Ectodermal cell (in vitro differentiated cells): ENCODE data around the gene H2AZ2.
"Not testable (repeated sequence)": the region's sequence is repeated elsewhere in the genome, so short reads cannot be mapped to it uniquely, and the experiment has no call there.

ENCODE experiments used
- H3K27ac ChIP-seq: 2 replicates; pipeline ENCODE4 v1.7.0; 2013; ENCODE audit warnings: mild to moderate bottlenecking, low read depth, low read length; ENCODE audit not compliant: insufficient read depth, poor library complexity, severe bottlenecking
- H3K27me3 ChIP-seq: 2 replicates; pipeline ENCODE4 v1.7.0; 2013; ENCODE audit warnings: mild to moderate bottlenecking, low read length; ENCODE audit not compliant: insufficient read depth, control insufficient read depth, poor library complexity, severe bottlenecking
- H3K36me3 ChIP-seq: one replicate; pipeline ENCODE4 v1.7.0; 2013; ENCODE audit warnings: low read length; ENCODE audit not compliant: control insufficient read depth, insufficient read depth
- H3K4me1 ChIP-seq: one replicate; pipeline ENCODE4 v1.7.0; 2013; ENCODE audit warnings: low read length; ENCODE audit not compliant: control insufficient read depth, insufficient read depth
- H3K4me3 ChIP-seq: 2 replicates; pipeline ENCODE4 v1.7.0; 2013; ENCODE audit warnings: low read depth, low read length, control low read depth; ENCODE audit not compliant: insufficient read depth
- H3K9me3 ChIP-seq: 2 replicates; pipeline ENCODE4 v1.7.0; 2013; ENCODE audit warnings: mild to moderate bottlenecking, low read length, moderate library complexity; ENCODE audit not compliant: control insufficient read depth
- WGBS, 2 experiments: methylation state at CpG; one replicate each; pipeline ENCODE4 v1.1.7; 2013; ENCODE audit warnings: missing lambda C conversion rate in 2 of 2; 5-methylcytosine and 5-hydroxymethylcytosine counted together

The H2AZ2 gene

GRCh38 chr7:44847509-44847919 is 373 bp downstream of the H2AZ2 start:
- Histone ChIP-seq H3K36me3 (no peaks in the 10 kb centered on the region), H3K4me3 (peak overlapping the region; percentile 98), H3K27ac (peak overlapping the region; percentile 98), H3K4me1 (peaks cover 7% of the 10 kb centered on the region), H3K9me3 (no peaks in the 10 kb centered on the region), H3K27me3 (no peaks in the 10 kb centered on the region)
- 0% methylated on average over 36 of the region's 36 CpGs for whole genome bisulfite sequencing, 2 experiments

- H3K27me3 ChIP-seq = no peaks in the 10 kb centered on the region
- peaks cover 7% of the 10 kb centered on the region for H3K4me1 ChIP-seq
- H3K27ac ChIP-seq = peak overlapping the region; percentile 98
- 7 to 12% methylated on average over 12 of the region's 12 CpGs for WGBS, 2 experiments
- H3K36me3 ChIP-seq = no peaks in the 10 kb centered on the region
- peak overlapping the region; percentile 98 for H3K4me3 ChIP-seq
- no peaks in the 10 kb centered on the region for H3K9me3 ChIP-seq
Measured at GRCh38 chr7:44846816-44847508, 925 bp downstream of the H2AZ2 start.

GRCh38 chr7:44846390-44846789 is 1.5 kb downstream of the H2AZ2 start:
- H3K9me3 ChIP-seq, H3K27ac ChIP-seq, H3K27me3 ChIP-seq, H3K36me3 ChIP-seq, H3K4me1 ChIP-seq: not testable (repeated sequence)
- WGBS, 2 experiments = 88% methylated on average over 11 of the region's 11 CpGs
- peak overlapping the region; percentile 98 for H3K4me3 ChIP-seq

- Histone ChIP-seq H3K4me3 (no peak overlapping the region), H3K9me3 (no peaks in the 10 kb centered on the region), H3K4me1 (peaks cover 7% of the 10 kb centered on the region)
Measured at GRCh38 chr7:44845451-44845850, 2.4 kb downstream of the H2AZ2 start.

DNA sequence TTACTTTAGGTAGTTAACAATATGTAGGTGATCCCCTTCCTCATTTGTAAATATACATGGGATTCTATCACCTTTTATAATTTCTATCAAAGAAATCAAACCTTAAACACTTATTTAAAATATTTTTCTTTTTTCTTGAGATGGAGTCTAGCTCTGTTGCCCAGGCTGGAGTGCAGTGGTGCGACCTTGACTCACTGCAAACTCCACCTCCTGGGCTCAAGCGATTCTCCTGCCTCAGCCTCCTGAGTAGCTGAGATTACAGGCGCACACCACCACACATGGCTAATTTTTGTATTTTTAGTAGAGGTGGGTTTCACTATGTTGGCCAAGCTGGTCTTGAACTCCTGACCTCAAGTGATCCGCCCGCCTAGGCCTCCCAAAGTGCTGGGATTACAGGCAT is 4.4 kb downstream of the H2AZ2 start:
- H3K4me3 ChIP-seq, H3K9me3 ChIP-seq, H3K27me3 ChIP-seq, H3K27ac ChIP-seq, H3K4me1 ChIP-seq: not testable (repeated sequence)
- H3K36me3 ChIP-seq = peaks cover 24% of the 10 kb centered on the region
- 97 to 98% methylated on average over 5 of the region's 5 CpGs for WGBS, 2 experiments

More at GRCh38 chr7:44845451-44845850, 2.4 kb downstream of the H2AZ2 start:
- no peaks in the 10 kb centered on the region for H3K27me3 ChIP-seq
- no peak overlapping the region for H3K27ac ChIP-seq
- peaks cover 12% of the 10 kb centered on the region for H3K36me3 ChIP-seq

- 94 to 95% methylated on average over 8 of the region's 8 CpGs for WGBS, 2 experiments
Measured at GRCh38 chr7:44842675-44843074, 5.2 kb downstream of the H2AZ2 start.

DNA sequence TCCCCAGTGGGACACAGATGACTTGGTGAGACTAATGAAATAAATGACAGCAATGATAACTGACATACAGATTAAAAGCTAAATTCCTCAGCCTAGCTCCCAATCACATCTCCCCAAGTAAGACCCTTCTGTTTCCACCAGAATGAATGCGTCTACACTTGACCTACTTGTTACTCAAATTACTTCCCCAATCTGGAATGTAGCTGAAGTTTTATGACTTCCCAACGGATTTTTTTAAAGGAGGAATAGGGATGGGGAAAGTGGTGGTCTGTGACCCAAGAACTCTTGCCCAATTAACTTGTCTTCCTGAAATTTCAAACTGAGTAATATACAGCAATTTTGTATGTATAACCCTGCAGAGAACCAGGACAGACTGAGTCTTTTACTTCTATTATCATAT is 9.1 kb downstream of the H2AZ2 start:
- H3K4me3 ChIP-seq = no peak overlapping the region
- 90 to 100% methylated on average over 1 to 2 of the region's 2 CpGs for WGBS, 2 experiments
- peaks cover 47% of the 10 kb centered on the region for H3K36me3 ChIP-seq
- no peaks in the 10 kb centered on the region for H3K4me1 ChIP-seq
- no peaks in the 10 kb centered on the region for H3K27me3 ChIP-seq
- H3K27ac ChIP-seq = no peak overlapping the region
- H3K9me3 ChIP-seq = no peaks in the 10 kb centered on the region

More at GRCh38 chr7:44842675-44843074, 5.2 kb downstream of the H2AZ2 start:
- not testable (repeated sequence) for H3K4me3 ChIP-seq, H3K27me3 ChIP-seq, H3K9me3 ChIP-seq, H3K27ac ChIP-seq, H3K4me1 ChIP-seq
- H3K36me3 ChIP-seq = peaks cover 26% of the 10 kb centered on the region

DNA sequence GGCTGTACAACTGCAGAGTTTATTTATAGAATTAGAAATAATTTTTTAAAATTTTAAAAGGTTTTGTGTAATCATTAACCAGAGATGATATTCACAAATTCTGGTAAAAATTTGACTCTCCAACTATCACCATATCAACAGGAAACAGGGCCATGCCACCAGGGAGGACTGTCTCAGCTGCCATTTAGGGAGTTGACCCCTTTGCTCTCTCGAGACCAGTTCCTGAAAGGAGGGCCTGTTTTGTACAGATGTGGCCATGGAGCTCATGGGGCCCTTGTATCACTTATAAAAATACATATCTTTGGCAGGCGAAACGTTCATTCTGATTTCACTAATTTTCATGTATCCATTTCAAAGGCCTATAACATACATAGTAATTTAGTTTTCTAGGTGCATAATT is 20.3 kb downstream of the H2AZ2 start:
- H3K4me1 ChIP-seq = no peaks in the 10 kb centered on the region
- H3K4me3 ChIP-seq = no peak overlapping the region
- WGBS, 2 experiments = 91 to 98% methylated on average over 1 to 3 of the region's 3 CpGs
- no peaks in the 10 kb centered on the region for H3K27me3 ChIP-seq
- H3K9me3 ChIP-seq = no peaks in the 10 kb centered on the region
- peaks cover 34% of the 10 kb centered on the region for H3K36me3 ChIP-seq
- no peak overlapping the region for H3K27ac ChIP-seq

DNA sequence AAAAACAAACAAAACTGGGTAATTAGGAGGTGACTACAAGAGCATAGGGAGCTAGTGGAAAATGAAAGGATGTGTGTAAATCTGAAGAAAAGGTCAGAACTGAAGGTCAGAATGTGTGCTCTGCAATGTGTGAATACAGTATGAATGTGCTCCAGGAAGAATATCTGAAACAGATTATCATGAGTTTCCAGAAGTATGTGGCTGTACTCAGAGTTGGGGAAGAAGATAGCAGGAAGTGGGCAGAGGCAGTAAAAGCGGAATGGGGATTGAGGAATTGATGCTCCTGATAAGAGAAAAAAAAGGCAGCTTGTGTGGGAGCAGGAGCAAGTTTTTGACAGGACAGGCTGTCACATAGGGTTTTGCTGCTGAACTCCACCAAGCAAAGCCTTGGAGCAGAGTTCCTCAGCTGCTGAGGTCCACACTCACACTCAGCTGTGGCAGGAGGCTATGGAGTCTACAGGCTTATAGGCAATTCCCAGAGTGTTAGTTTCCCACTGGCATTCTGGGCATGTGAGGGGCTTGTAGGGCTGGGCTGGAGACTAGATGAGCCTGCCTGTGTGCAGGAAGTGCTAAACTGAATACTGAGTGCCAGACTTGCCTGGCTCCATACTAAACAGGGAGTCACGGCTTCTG is 22.9 kb downstream of the H2AZ2 start:
- Histone ChIP-seq H3K9me3 (no peaks in the 10 kb centered on the region), H3K36me3 (peaks cover 20% of the 10 kb centered on the region), H3K4me3 (no peak overlapping the region), H3K27me3 (no peaks in the 10 kb centered on the region), H3K27ac (no peak overlapping the region), H3K4me1 (no peaks in the 10 kb centered on the region)
- WGBS, 2 experiments = 92 to 100% methylated on average over 2 of the region's 2 CpGs

DNA sequence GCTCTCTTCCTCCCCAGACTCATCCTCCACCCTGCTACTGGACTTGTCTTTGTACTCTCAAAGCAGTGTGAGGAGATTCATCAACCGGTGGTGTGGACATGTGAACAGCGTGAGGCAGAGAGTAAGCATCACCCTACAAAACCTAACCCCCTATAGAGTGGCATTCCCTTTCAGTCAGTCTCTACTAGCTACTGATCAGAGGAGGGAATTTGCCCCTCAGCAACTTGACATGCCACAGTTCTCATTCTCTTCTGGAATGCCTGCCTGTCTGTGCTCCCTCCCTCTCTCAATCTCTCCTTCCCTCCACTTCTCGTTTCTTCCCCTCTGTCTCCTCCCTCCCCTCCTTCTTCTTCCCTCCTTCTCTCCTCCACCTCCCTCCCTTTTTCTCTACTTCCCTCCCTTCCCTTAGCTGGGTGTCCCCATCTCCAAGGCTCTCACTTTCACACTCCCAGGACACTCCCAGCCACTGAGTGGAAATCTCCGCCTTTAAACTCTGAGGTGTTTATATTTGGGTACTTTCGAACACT is 24.6 kb downstream of the H2AZ2 start:
- Histone ChIP-seq H3K27ac (no peak overlapping the region), H3K4me3 (no peak overlapping the region), H3K4me1 (no peaks in the 10 kb centered on the region), H3K27me3 (no peaks in the 10 kb centered on the region), H3K9me3 (no peaks in the 10 kb centered on the region), H3K36me3 (peaks cover 3% of the 10 kb centered on the region)
- 57 to 64% methylated on average over 3 to 4 of the region's 5 CpGs for WGBS, 2 experiments
